Fibroblast of lung (primary cell): ENCODE results near the gene GUCA1A. TPM values are rescaled to one million over a fixed set of nuclear protein-coding genes. Genes with fewer than 3 reads are reported as not detected.

ENCODE experiments used
- DNase-seq, 2 donors: peaks; one replicate each; pipeline versions ENCODE4 v3.0.0 to v3.0.0-alpha.2; 2010; ENCODE audit warnings: low read depth in 2 of 2
- H2AFZ ChIP-seq: 2 replicates; pipeline ENCODE4 v1.5.1; 2012; ENCODE audit warnings: low read length, control low read depth, inconsistent platforms
- H3K27ac ChIP-seq: 2 replicates; pipeline ENCODE4 v1.5.1; 2011; ENCODE audit warnings: low read length, control low read depth; ENCODE audit not compliant: insufficient read depth
- H3K27me3 ChIP-seq: 2 replicates; pipeline ENCODE4 v1.5.1; 2011; ENCODE audit warnings: mild to moderate bottlenecking, low read length; ENCODE audit not compliant: control insufficient read depth, insufficient read depth
- H3K36me3 ChIP-seq: 2 replicates; pipeline ENCODE4 v1.5.1; 2011; ENCODE audit warnings: low read length; ENCODE audit not compliant: control insufficient read depth, insufficient read depth
- H3K4me1 ChIP-seq: 2 replicates; pipeline ENCODE4 v1.5.1; 2011; ENCODE audit warnings: low read length; ENCODE audit not compliant: control insufficient read depth, insufficient read depth; ENCODE audit errors: extremely low read depth
- H3K4me2 ChIP-seq: 2 replicates; pipeline ENCODE4 v1.5.1; 2011; ENCODE audit warnings: low read length, control low read depth; ENCODE audit not compliant: insufficient read depth; ENCODE audit errors: extremely low read depth
- H3K4me3 ChIP-seq, 4 experiments: fragments of 200-600 bp in 1 of 4; sonication (generic) in 1 of 4; replicated peaks in 1 of 4; 2 replicates each; pipeline ENCODE4 v1.5.1; 2011 to 2016; ENCODE audit warnings: low read length in 4 of 4, low read depth in 3 of 4, mild to moderate bottlenecking in 3 of 4, control low read depth in 2 of 4, inconsistent platforms in 1 of 4, mixed read lengths in 1 of 4; ENCODE audit not compliant: insufficient read depth in 1 of 4; ENCODE audit errors: control extremely low read depth in 1 of 4
- H3K79me2 ChIP-seq: 2 replicates; pipeline ENCODE4 v1.5.1; 2012; ENCODE audit warnings: mild to moderate bottlenecking, low read length, inconsistent platforms; ENCODE audit not compliant: control insufficient read depth, insufficient read depth
- H3K9ac ChIP-seq: 2 replicates; pipeline ENCODE4 v1.5.1; 2011; ENCODE audit warnings: mild to moderate bottlenecking, low read length, control low read depth; ENCODE audit not compliant: insufficient read depth
- H3K9me3 ChIP-seq: 2 replicates; pipeline ENCODE4 v1.5.1; 2012; ENCODE audit warnings: low read depth, low read length; ENCODE audit not compliant: control insufficient read depth, insufficient read depth
- H4K20me1 ChIP-seq: 2 replicates; pipeline ENCODE4 v1.5.1; 2011; ENCODE audit warnings: low read length; ENCODE audit not compliant: control insufficient read depth, insufficient read depth; ENCODE audit errors: extremely low read depth
- EZH2 ChIP-seq: IDR thresholded peaks from 2 replicates; pipeline ENCODE4 v1.5.1; 2012; ENCODE audit warnings: low read length, control low read depth, mild to moderate bottlenecking; ENCODE audit errors: missing control alignments
- polyA plus RNA-seq, 2 donors: library from polyadenylated mRNA; depleted of rRNA in 1 of 2; stranded (reverse) in 1 of 2; unstranded in 1 of 2; fragments of >200 nt; gene quantifications; 2 replicates each; pipeline ENCODE4 v1.2.1, GENCODE V29; 2011 to 2012; ENCODE audit warnings: missing spikeins in 1 of 2
- total RNA-seq: library from RNA; depleted of rRNA; stranded (reverse); fragments of >200 nt; gene quantifications from 2 replicates; pipeline ENCODE4 v1.2.1, GENCODE V29; 2014
- TF ChIP-seq, protein P1 (sequence below), 2 donors: IDR thresholded peaks in 1 of 2; conservative IDR thresholded peaks in 1 of 2; 1 replicate in 1 of 2; 2 replicates in 1 of 2; pipeline ENCODE4 v1.5.1; 2011 to 2012; ENCODE audit warnings: low read length in 2 of 2, control low read depth in 1 of 2, inconsistent platforms in 1 of 2, low read depth in 1 of 2, mild to moderate bottlenecking in 1 of 2

Gene GUCA1A
- total and polyA plus RNA-seq, 2 donors (not counting 1 experiment from before 2014, with no cell fraction given) = 0.16 to 0.33 TPM

DNA sequence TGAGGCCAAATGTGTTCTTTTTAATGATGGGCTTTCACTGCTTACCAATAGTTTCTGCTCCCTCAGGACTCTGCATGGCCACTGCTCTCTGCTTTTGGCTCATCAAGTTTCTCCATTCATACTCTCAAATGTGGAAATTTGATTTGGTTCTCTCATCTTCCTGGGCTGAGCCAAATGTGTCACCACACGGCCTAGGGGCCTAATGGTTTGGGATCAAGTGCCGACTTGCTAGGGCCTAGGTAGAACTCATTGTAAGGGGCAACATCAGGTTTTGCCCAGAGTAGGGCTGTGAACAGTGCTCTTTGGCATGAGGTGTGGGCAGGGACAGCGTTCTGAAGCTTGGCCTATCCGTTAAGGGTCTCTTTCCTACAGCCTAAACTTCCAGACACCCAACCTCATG is 48.4 kb downstream of the GUCA1A start:
- no peak for DNase-seq
- Histone ChIP-seq H2AFZ (no peak overlapping the region), H3K27ac (no peak overlapping the region), H3K36me3 (no peaks in the 10 kb centered on the region), H3K4me2 (no peak overlapping the region), H3K27me3 (no peaks in the 10 kb centered on the region), H4K20me1 (no peaks in the 10 kb centered on the region), H3K9ac (no peak overlapping the region), H3K79me2 (peaks cover 10% of the 10 kb centered on the region), H3K4me1 (peaks cover 3% of the 10 kb centered on the region), H3K4me3 (no peak overlapping the region), H3K9me3 (no peaks in the 10 kb centered on the region)
- TF ChIP-seq, protein P1, sequence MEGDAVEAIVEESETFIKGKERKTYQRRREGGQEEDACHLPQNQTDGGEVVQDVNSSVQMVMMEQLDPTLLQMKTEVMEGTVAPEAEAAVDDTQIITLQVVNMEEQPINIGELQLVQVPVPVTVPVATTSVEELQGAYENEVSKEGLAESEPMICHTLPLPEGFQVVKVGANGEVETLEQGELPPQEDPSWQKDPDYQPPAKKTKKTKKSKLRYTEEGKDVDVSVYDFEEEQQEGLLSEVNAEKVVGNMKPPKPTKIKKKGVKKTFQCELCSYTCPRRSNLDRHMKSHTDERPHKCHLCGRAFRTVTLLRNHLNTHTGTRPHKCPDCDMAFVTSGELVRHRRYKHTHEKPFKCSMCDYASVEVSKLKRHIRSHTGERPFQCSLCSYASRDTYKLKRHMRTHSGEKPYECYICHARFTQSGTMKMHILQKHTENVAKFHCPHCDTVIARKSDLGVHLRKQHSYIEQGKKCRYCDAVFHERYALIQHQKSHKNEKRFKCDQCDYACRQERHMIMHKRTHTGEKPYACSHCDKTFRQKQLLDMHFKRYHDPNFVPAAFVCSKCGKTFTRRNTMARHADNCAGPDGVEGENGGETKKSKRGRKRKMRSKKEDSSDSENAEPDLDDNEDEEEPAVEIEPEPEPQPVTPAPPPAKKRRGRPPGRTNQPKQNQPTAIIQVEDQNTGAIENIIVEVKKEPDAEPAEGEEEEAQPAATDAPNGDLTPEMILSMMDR (conservative IDR thresholded peaks at IDR 0.05 in 1 of 2, IDR thresholded peaks at IDR 0.05 in 1 of 2; ENCODE audit: low read depth in 1 of 2, low read length in 2 of 2) = no peak
- TF ChIP-seq EZH2 = no peak

DNA sequence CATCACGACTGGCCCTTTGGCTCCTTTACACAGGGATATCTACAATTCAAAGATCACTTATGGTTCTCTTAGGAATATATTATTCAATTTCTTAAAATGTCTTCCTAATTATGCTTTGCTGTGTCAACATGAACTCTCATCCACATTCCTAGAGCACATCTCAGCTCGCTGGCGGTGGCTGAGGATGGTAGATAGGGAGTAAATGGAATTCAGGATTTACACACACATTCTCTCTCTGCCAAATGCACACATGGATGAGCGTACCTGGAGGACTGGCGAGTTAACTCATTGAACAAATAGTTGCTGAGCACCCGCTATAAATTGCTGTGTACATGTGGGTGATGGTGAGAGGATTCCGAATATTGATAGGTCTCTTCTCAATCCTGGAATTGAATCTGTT is 49.3 kb downstream of the GUCA1A start:
- Histone ChIP-seq H4K20me1 (no peaks in the 10 kb centered on the region), H3K4me1 (peaks cover 10% of the 10 kb centered on the region), H3K79me2 (peaks cover under 1% of the 10 kb centered on the region), H2AFZ (no peak overlapping the region), H3K9me3 (no peaks in the 10 kb centered on the region), H3K27ac (no peak overlapping the region), H3K27me3 (no peaks in the 10 kb centered on the region), H3K36me3 (no peaks in the 10 kb centered on the region), H3K4me2 (no peak overlapping the region), H3K4me3 (no peak overlapping the region), H3K9ac (no peak overlapping the region)
- TF ChIP-seq, protein P1 (conservative IDR thresholded peaks at IDR 0.05 in 1 of 2, IDR thresholded peaks at IDR 0.05 in 1 of 2; ENCODE audit: low read depth in 1 of 2, low read length in 2 of 2) = no peak
- TF ChIP-seq EZH2 = no peak
- DNase-seq = peak in 1 of 2 donors; percentile 23

DNA sequence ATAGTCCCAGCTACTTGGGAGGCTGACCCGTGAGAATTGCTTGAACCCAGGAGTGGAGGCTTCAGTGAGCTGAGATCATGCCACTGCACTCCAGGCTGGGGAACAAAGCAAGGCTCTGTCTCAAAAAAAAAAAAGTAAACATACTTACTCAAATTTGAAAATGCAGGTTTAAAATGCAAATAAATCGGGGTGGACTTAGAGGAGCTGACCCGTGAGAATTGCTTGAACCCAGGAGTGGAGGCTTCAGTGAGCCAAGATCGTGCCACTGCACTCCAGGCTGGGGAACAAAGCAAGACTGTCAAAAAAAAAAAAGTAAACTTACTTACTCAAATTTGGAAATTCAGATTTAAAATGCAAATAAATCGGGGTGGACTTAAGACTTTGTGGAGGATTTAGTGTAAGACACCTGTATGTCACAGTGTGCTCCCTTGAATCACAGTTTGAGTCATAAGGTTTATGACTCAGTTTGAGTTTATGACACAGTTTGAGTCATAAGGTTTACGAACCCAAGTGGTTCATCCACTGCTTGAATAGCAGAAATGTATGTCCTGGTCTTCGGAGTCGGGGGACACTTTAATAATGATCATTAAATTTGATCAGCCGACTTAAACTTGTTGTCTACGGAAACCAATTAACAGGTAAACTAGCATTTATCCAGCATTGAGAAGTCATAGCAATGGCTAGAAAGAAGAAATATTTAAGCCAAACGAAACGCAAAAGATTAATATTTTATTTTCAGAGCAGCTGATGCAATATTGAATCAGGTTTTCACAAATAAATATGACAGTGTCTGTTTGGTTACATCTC is 51.3 kb downstream of the GUCA1A start:
- no peaks in the 10 kb centered on the region for H4K20me1 ChIP-seq
- H3K27me3 ChIP-seq = no peaks in the 10 kb centered on the region
- H3K27ac ChIP-seq = peak overlapping the region; percentile 12
- H3K36me3 ChIP-seq = peaks cover 7% of the 10 kb centered on the region
- no peak overlapping the region for H3K9ac ChIP-seq
- no peak for TF ChIP-seq EZH2
- TF ChIP-seq, protein P1 (conservative IDR thresholded peaks at IDR 0.05 in 1 of 2, IDR thresholded peaks at IDR 0.05 in 1 of 2; ENCODE audit: low read depth in 1 of 2, low read length in 2 of 2) = no peak
- no peak overlapping the region for H2AFZ ChIP-seq
- H3K4me3 ChIP-seq = peak overlapping the region in 1 of 4 experiments; percentile 23
- H3K4me1 ChIP-seq = peaks cover 13% of the 10 kb centered on the region
- H3K9me3 ChIP-seq = no peaks in the 10 kb centered on the region
- H3K79me2 ChIP-seq = no peaks in the 10 kb centered on the region
- H3K4me2 ChIP-seq = peak overlapping the region; percentile 42
- peak; percentile 92 for DNase-seq
